ENCODE data around the gene TREML2.

The TREML2 gene

DNA sequence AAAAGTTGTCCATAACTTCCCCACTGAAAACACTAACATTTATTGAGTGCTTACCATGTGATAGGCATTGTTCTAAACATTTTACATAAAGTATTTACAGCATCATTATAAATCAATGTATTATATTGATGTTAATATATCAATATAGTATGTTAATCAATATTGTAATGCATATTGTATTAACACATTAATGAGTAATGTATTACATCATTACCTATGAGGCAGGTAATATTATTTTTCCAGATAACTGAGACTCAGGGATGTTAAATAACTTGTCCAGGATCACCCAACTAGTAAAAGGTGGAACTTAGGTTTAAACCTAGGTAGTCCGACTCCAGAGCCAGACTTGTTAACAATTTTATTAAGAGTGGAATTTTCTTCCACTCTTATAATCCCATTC lies 25.9 kb downstream of the TREML2 start:
- DNase-seq: no peak

DNA sequence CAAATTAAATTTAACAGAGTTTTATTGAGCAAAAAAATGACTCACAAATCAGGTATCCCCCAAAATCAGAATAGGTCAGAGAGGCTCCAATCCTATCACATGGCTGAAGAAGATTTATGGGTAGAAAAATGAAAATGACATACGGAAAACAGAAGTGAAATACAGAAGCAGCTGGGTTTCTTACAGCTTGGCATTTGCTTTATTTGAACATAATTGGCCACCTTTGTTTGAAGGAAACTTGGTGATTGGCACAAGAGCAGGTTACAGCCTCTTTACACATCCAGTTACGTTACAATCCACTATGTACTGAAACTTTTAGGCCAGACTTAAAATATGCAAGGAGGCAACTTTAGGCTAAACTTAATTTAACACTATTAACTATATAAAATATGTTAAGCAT lies 26.3 kb downstream of the TREML2 start:
- DNase-seq: no peak

- no peak for DNase-seq
Measured at GRCh38 chr6:41171908-41172307, 29.0 kb downstream of the TREML2 start.

DNA sequence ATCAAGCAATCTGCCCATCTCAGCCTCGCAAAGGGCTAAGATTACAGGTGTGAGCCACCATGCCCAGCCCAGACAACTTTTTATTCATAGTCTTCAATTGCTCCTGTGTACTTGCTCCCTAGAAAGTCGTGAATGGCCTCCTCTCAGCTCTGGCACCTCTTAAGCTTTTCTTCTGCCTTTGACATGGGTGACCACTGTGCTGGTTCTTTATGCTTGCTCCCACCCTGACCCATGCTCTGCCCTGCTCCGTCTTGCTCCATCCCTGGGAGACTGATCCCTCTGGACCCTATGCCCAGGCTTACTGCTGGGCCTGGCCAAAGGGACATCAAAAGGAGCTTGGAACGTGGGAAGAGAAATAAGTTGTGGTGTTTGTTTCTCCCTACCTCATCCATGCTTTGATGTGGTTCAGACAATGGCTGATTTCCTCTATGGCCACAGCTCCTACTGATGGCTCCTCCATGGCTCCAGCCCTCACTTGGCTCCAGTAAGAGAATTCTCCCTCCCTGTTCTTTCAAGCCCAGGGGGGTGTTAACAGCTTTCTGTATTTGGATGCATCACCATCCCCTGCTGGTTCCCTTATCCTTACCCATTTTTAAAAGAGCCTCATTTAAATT lies 30.3 kb downstream of the TREML2 start:
- no peak for DNase-seq

- no peak for DNase-seq
Measured at GRCh38 chr6:41167173-41167963, 33.6 kb downstream of the TREML2 start.

DNA sequence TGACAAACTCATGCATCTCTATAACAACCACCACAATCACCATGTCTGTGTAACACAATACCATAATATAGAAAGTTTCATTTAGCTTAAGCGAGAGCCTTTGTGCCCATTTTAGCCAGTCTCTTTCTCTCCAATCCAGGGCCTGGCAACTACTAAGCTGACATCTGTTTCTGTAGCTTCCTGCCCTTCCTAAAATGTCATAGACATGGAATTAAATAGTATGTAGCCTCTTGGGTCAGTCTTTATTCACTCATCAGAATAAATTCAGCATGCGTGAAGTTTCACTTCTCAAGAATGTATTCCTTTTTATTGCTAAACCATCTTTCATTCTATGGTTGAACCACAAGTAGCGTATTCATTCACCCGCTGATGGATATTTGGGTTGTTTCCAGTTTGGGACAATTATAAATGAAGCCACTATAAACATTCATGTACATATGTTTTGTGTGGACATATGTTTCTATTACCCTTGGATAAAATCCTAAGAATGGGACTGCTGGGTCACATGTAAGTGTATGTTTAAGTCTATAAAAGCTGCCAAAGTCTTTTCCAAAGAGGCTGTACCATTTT lies 36.3 kb downstream of the TREML2 start:
- DNase-seq: no peak

DNA sequence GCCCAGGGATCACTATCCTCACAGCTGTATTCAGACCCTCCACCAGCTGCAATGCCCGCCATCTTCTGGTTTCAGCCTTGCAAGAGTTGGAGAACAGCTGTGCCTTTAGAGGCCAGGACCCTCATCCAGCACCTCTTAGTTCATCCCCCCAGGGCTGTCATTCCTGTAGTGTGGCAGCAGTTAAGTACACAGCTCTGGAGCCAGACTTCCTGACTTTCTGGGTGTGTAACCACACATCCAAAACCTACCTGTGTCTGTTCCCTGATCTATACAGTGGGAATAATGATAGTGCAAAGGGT lies 37.6 kb downstream of the TREML2 start:
- DNase-seq: no peak

DNA sequence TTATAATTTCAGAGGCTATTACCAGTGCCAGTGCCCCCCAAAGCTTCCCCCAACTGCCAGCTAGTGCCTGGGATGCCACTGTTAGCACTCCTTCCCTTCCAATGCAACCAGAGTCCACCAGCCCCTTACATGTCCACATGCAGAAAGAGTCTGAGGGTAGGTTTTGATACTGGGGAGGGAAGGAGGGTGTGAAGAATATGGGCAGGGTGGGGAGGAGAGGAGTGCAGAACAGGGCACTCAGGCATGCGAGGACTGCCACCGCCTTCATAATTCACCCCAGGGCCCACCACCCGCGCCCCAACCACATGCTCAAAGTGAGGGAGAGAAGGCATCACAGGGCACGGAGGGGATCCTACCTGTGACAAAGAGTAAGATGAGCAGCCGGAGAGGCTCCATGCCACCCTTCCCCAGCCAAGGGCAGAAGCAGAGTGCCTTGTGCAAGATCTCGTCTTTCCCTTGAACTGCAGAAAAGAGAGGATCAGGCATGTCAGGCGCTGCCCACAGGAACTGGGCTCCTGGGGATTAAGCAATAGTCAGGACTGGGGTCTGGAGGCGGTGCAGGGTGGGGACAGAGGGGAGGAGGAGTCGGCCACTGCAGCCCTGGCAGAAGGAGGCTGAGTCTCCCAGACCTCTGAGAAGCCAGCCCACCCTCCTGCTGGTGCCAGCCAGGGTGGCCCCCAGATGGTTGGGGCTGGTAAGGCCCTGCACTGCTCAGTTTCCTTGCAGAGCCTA lies 38.1 kb downstream of the TREML2 start, which contains the start of gene TREM2:
Gene TREM2, minus strand, starts transcription at position 430 of the 732 bp plus-strand sequence. Its CDS starts 34 bp downstream, at position 396.
- no peak for DNase-seq

GRCh38 chr6:41161851-41162552 lies 38.9 kb downstream of the TREML2 start:
- DNase-seq: no peak

DNA sequence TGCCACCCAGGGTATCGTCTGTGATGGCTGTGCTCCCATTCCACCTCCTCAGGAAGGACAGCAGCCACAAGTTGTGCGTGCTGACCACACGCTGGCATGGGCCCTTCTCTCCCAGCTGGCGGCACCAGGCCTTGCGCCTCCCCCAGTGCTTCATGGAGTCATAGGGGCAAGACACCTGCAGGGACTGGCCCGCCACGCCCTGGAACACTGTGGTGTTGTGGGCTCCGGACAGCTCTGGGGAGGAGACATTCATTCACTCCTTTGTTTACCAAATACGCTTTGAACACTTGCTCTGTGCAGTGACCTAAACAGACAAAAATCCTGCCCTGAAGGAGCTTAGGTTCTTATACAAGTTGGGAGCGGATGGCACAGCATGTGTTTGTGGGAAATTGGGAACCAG lies 39.6 kb downstream of the TREML2 start:
- no peak for DNase-seq

DNA sequence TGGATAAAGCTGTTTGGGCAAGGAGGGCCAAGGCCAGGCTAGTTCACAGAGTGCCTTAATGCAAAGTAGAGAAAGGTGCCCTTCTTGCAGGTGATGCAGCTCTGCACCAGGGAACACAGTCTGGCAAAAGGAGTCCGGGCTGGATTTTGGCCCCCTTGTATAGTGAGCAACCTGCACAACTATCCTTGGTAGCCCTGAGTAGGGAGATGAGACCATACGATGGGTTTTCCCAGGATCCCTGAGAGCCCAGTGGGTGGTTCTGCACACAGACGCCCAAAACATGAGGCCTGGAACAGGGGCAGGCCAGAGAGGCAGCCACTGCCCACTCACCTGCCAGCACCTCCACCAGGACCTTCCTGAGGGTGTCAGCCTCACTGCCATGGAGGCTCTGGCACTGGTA lies 40.0 kb downstream of the TREML2 start:
- no peak for DNase-seq

DNA sequence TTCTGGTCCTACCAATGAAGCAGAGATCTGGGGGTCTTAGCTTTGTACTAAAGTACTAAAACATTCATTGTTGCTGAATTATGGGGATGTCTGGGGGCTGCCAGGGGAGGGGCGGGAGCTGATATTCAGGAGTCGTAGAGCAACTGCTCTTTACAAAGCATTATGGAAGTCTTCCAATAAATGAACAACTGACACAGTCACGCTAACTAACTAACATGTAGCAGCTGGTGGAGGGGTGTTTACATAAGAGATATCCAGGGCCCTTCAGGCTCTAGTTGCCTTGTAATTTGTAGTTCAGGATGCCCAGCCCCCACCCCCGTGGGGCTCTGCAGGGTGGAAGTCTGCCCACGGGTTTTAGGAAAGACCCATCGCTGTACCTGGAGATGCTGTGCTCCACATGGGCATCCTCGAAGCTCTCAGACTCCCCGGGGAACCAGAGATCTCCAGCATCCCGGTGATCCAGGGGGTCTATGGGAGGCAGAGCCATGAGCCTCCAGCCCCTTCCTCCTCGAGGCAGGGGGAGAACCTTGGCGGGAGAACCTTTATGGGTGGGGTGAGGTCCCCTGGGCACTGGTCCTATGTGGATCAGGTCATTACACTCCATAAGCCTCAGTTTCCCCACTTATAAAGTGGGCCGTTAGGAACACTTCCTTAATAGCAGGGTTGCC lies 41.4 kb downstream of the TREML2 start:
- DNase-seq: no peak

- no peak for DNase-seq
Measured at GRCh38 chr6:41157323-41157722, 43.6 kb downstream of the TREML2 start.

GRCh38 chr6:41156771-41157170 lies 44.2 kb downstream of the TREML2 start:
- DNase-seq: no peak

- DNase-seq: no peak
Measured at GRCh38 chr6:41156001-41156400, 44.9 kb downstream of the TREML2 start.

DNA sequence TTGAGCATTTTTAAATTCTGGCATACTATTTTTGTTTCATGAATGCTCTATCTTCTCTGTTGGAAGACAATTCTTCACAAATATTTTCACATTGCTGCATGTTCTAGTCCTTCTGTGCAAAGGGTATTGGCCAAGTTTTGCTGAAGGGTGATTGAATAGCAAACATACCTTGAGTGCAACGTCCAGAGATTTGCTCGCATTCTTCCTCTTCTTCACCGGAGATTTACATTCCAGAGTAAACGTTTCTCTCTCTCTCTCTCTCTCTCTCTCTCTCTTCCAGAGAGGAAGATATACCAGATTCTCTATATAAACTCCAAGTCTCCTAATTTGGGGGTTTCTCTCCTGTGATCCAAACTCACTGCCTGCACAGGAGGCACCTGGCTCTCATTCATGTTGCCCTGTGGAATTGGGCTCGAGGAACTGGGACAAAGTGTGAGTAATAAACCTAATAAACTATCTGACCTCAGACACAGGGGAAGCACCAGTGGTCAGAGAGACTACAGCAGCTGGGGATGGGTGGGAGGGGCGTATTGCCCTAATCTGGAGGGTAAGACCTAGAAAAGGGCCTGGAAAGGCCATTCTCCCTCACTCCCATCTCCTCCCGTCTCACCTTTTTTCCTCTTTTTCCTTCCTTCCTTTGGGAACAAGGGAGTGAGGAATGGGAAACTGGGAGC lies 45.7 kb downstream of the TREML2 start:
- no peak for DNase-seq

DNA sequence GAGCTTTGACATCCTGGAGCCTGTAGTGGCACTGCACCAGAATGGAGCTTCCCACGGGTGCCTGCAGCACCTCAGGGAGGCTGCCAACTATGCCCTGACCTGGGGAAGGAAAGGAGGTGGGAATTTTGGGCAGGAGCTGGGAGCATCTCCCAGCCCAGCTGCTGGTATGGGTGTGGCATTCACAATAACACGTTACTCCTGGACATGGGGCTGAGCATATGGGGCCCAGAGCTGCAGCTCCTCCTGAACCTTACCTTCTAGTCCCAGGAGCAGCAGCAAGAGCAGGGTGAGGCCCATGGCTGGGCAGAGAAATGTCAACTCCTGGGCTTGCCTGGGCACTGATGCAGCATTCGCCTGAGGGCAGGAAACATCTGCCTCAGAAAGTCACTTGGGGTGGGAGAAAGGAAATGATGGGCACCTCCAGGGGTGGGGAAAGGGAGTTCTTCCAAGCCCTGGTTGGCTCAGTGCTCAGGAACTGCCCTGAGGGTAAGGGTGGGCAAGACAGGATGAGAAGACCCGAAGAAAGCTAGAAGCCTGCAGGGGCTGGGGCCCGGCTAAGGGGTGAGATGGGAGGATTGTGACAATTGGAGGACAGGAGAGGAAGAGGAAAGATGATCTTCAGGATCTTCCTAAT lies 46.8 kb downstream of the TREML2 start, which contains the start of gene TREML1:
Gene TREML1, minus strand, starts transcription at position 356 of the 634 bp plus-strand sequence. Its CDS starts 59 bp downstream, at position 297.
- no peak for DNase-seq

DNA sequence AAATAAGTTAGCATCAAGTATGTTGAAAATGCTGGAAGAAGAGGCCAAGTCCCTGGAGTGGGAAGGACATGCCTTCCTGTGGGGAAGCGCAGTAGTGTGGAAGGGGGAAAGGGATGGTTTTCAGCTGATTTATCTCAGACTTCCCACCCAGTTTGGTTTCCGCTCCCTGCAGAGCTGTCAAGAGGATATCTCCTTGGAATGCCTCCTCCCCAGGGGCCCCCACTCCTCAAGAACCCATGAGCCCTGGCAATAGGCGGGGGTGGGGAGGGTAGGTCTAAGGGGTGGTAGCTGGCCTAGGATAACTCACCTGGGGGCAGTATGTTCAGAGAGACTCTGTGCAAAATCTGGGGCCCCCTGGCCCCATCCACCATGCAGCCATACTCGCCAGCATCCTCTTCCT lies 47.5 kb downstream of the TREML2 start:
- DNase-seq: no peak

GRCh38 chr6:41150671-41151070 lies 50.3 kb downstream of the TREML2 start:
- no peak for DNase-seq

DNA sequence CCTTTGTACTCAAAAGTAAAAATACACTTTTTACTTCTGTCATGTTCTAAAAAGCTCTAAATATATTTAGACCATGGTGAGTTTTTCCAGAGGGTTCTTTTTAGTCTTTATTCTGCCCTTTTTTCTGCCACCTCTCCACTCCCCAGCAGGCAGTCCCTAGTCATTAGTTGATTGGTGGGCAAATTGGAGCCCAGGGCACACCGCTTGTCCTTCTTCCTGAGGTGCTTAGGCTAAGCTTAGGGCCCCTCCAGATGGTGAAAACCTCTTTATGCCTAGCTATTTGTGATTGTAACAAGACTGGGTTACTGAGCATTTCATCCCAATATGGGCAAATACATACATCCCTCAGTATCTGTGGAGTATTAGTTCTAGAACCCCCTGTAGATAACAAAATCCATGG lies 53.0 kb downstream of the TREML2 start:
- no peak for DNase-seq
